Upper lobe of left lung (tissue), 4 donors: ENCODE data around the gene PPP1R12C.

ENCODE experiments used
- CTCF ChIP-seq, 6 experiments: fragments of 450-650 bp in 4 of 6; fragments of 200-600 bp in 2 of 6; sonication (generic) in 2 of 6; IDR thresholded peaks; one replicate each; pipeline ENCODE4 v1.5.1; 2016 to 2019; ENCODE audit warnings: antibody characterized with exemption in 6 of 6
- POLR2A ChIP-seq, 4 donors: fragments of 450-650 bp; IDR thresholded peaks; one replicate each; pipeline ENCODE4 v1.5.1; 2016 to 2017; ENCODE audit warnings: antibody characterized with exemption in 4 of 4, mild to moderate bottlenecking in 2 of 4

DNA sequence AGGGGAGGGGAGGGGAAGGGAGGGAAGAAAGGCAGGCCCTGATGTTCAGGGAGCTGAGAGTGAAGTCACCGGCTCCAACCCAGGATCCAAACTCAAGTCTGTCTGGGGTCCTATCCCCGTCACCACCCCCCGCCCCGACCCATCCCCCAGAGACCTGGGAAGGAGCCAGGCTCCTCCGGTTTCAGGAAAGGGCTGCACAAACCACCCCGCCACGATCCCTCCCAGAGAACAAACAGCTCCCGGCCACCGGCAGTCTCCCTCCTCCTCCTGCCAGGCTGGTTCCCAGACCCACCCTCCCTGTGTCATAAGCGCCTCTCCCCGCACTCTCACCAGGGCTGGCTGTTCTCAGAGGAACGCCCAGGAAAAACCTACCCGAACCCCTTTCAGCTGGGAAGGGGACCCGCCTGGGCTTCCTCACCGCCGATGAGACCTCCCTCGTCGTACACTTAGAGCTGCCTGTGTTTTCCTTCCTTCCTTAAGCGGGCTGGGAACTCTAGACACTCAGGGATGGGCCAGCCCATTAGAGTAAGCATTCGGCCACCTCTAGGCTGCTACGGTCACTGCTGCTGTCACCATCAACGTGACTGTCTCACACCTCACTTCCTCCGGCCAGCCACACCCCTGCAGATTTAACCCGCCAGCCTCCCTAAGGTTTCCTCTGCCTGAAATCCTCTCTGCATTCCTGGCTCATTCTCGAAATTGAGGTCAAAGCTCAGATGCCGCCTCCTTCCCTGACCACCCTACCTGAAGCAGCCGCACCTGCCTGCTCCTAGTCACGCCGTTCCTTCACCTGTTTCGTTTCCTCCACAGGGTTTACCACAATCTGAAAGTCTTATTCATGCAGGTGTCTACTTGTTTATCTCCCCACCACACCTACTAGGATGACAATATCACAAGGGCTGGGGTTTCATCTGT lies 48.2 kb downstream of the PPP1R12C start:
- peak in 3 of 4 donors; percentile 37 to 61 (median 56) for TF ChIP-seq POLR2A (IDR thresholded peaks at IDR 0.05)
- peak in 3 of 6 experiments; percentile 18 to 30 (median 23) for TF ChIP-seq CTCF (IDR thresholded peaks at IDR 0.05)
